T-helper 2 cell treated with Interferon-gamma antibody and Interleukin-4, amounts not matched to agents 100 ng/mL and 5 ng/mL, for 36 hours (primary cell): Measurements from ENCODE around the gene CRYGD. TPM values are rescaled to one million over a fixed set of nuclear protein-coding genes. Genes with fewer than 3 reads are reported as not detected.

ENCODE experiments used
- intact Hi-C: fragments of 100-400 bp; cut with micrococcal nuclease; formaldehyde crosslinking; loops from one replicate; pipeline ENCODE4 v1.15.1; 2023
- total RNA-seq: library from RNA; stranded (reverse); gene quantifications from 2 replicates; pipeline ENCODE4 v1.2.3, GENCODE V29; 2022

CRYGD gene
- total RNA-seq, 1 donor from 2014 or later, result not detected

- intact Hi-C loops, result no loop called here
These were observed 33.9 kb downstream of the CRYGD start for GRCh38 chr2:208090420-208090819.

- intact Hi-C loops, result no loop called here
These were observed 38.3 kb downstream of the CRYGD start for GRCh38 chr2:208086029-208086428.

- intact Hi-C loops, result no loop called here
These were observed 40.5 kb downstream of the CRYGD start for GRCh38 chr2:208083807-208084206.

GRCh38 chr2:208077276-208077675 is 47.0 kb downstream of the CRYGD start:
- intact Hi-C loops, result no loop called here

GRCh38 chr2:208074610-208075356 is 49.5 kb downstream of the CRYGD start:
- intact Hi-C loops, result no loop called here

GRCh38 chr2:208072250-208072892 is 52.0 kb downstream of the CRYGD start:
- intact Hi-C loops, result loop anchor here (1.0 kb wide), 1 partner anchor 326 kb away; no protein-coding TSS in a partner anchor

Other genes with a start within 250 kb of the CRYGD start
- gene PLEKHM3, start 99.0 kb downstream of the CRYGD start, total RNA-seq, result 5.7 and 6.1 TPM in 2 replicates
- not detected in 2 replicates for gene CRYGC, start 5.3 kb upstream of the CRYGD start, total RNA-seq
- not detected in 2 replicates for gene CRYGB, start 21.6 kb upstream of the CRYGD start, total RNA-seq
- gene CRYGA, start 39.1 kb upstream of the CRYGD start, total RNA-seq, result not detected in 2 replicates
- gene C2orf80, start 65.5 kb upstream of the CRYGD start, total RNA-seq, result not detected in 2 replicates
- 27.2 and 34.6 TPM in 2 replicates for gene IDH1, start 130.5 kb upstream of the CRYGD start, total RNA-seq
- gene PIKFYVE, start 141.7 kb upstream of the CRYGD start, total RNA-seq, result 39.0 and 41.6 TPM in 2 replicates